ENCODE measurements around the gene CCR3. TPM values are rescaled to one million over a fixed set of nuclear protein-coding genes. Genes with fewer than 3 reads are reported as not detected.

CCR3 gene
- total RNA-seq (2022; extraction: Qiagen RNA extraction; ENCODE audit: low read depth), result not detected in 5 replicates

GRCh38 chr3:46242120-46242519, at the start of gene CCR3:
TSS of gene CCR3 (plus strand) at chr3:46242460. CDS start at chr3:46265159, 22,699 bp downstream.

GRCh38 chr3:46208167-46208704, 34.0 kb upstream of the CCR3 start, which contains the start of gene CCR1:
TSS of gene CCR1 (minus strand) at chr3:46208313. CDS start at chr3:46204313, 4,000 bp downstream.

Other genes with a start within 250 kb of the CCR3 start
- 4.9 to 6.3 TPM (median 5.8 TPM) in 5 replicates for gene FYCO1, start 246.6 kb upstream of the CCR3 start, total RNA-seq (2022; extraction: Qiagen RNA extraction; ENCODE audit: low read depth)
- not detected in 5 replicates for gene XCR1, start 215.0 kb upstream of the CCR3 start, total RNA-seq (2022; extraction: Qiagen RNA extraction; ENCODE audit: low read depth)
- gene CCR1, start 34.1 kb upstream of the CCR3 start, total RNA-seq (2022; extraction: Qiagen RNA extraction; ENCODE audit: low read depth), result 0.07 TPM in 1 of 5 replicates, not detected in the others
- gene CCR2, start 111.7 kb downstream of the CCR3 start, total RNA-seq (2022; extraction: Qiagen RNA extraction; ENCODE audit: low read depth), result not detected in 5 replicates
- not detected in 5 replicates for gene CCR5, start 128.5 kb downstream of the CCR3 start, total RNA-seq (2022; extraction: Qiagen RNA extraction; ENCODE audit: low read depth)
- gene CCRL2, start 164.8 kb downstream of the CCR3 start, total RNA-seq (2022; extraction: Qiagen RNA extraction; ENCODE audit: low read depth), result 0.15 to 0.38 TPM (median 0.17 TPM) in 5 replicates
- gene LTF, start 222.4 kb downstream of the CCR3 start, total RNA-seq (2022; extraction: Qiagen RNA extraction; ENCODE audit: low read depth), result not detected in 5 replicates